HAP-1 (cell line): Measurements from ENCODE around the gene GCKR.

ENCODE experiments used
- DNase-seq, 2 experiments: peaks; one replicate each; pipeline ENCODE4 v3.0.0-alpha.2; 2016 to 2020; ENCODE audit warnings: low spot score in 2 of 2
- H3K27me3 ChIP-seq: fragments of 250-450 bp; sonication (Bioruptor Pico); 2 replicates; pipeline ENCODE4 v1.5.1; 2020; ENCODE audit warnings: low read depth, mild to moderate bottlenecking, moderate library complexity
- H3K36me3 ChIP-seq: fragments of 250-450 bp; sonication (Bioruptor Pico); replicated peaks from 2 replicates; pipeline ENCODE4 v1.5.1; 2020; ENCODE audit warnings: mild to moderate bottlenecking
- H3K4me1 ChIP-seq: fragments of 250-450 bp; sonication (Bioruptor Pico); 2 replicates; pipeline ENCODE4 v1.5.1; 2020; ENCODE audit warnings: mild to moderate bottlenecking
- H3K4me3 ChIP-seq: fragments of 250-450 bp; sonication (Bioruptor Pico); 2 replicates; pipeline ENCODE4 v1.5.1; 2020; ENCODE audit warnings: mild to moderate bottlenecking, moderate library complexity
- H3K9me3 ChIP-seq: fragments of 250-450 bp; sonication (Bioruptor Pico); 2 replicates; pipeline ENCODE4 v1.5.1; 2020; ENCODE audit warnings: mild to moderate bottlenecking, moderate library complexity
- in situ Hi-C: fragments of 300-500 bp; cut with MboI; formaldehyde crosslinking; loops from 3 replicates; pipeline ENCODE4 v1.14.3; 2020; ENCODE audit warnings: low sequenced_read_pairs, inconsistent platforms, mixed read lengths

The GCKR gene

GRCh38 chr2:27571197-27571596 lies 74.6 kb downstream of the GCKR start:
- in situ Hi-C loops = no loop called here
- H3K4me3 ChIP-seq = no peak overlapping the region
- H3K4me1 ChIP-seq = no peaks in the 10 kb centered on the region
- peaks cover 2% of the 10 kb centered on the region; the same call in 1 of the 2 replicates for H3K27me3 ChIP-seq
- DNase-seq = no peak
- H3K36me3 ChIP-seq = no peaks in the 10 kb centered on the region
- H3K9me3 ChIP-seq = no peaks in the 10 kb centered on the region

- no peaks in the 10 kb centered on the region for H3K4me1 ChIP-seq
- no peaks in the 10 kb centered on the region for H3K9me3 ChIP-seq
- in situ Hi-C loops = no loop called here
- H3K4me3 ChIP-seq = no peak overlapping the region
- H3K27me3 ChIP-seq = peaks cover 2% of the 10 kb centered on the region; the same call in 1 of the 2 replicates
- no peaks in the 10 kb centered on the region for H3K36me3 ChIP-seq
- no peak for DNase-seq
These were observed 75.0 kb downstream of the GCKR start for GRCh38 chr2:27571681-27572080.

- in situ Hi-C loops = no loop called here
- peaks cover 2% of the 10 kb centered on the region; the same call in 1 of the 2 replicates for H3K27me3 ChIP-seq
- H3K9me3 ChIP-seq = no peaks in the 10 kb centered on the region; the same call in 1 of the 2 replicates
- DNase-seq = no peak
- H3K4me1 ChIP-seq = no peaks in the 10 kb centered on the region
- H3K36me3 ChIP-seq = no peaks in the 10 kb centered on the region
- no peak overlapping the region for H3K4me3 ChIP-seq
These were observed 75.8 kb downstream of the GCKR start for GRCh38 chr2:27572439-27572838.

- no peak for DNase-seq
- Histone ChIP-seq H3K36me3 (no peaks in the 10 kb centered on the region), H3K4me3 (no peak overlapping the region), H3K9me3 (no peaks in the 10 kb centered on the region; the same call in 1 of the 2 replicates), H3K4me1 (no peaks in the 10 kb centered on the region), H3K27me3 (peaks cover 2% of the 10 kb centered on the region; the same call in 1 of the 2 replicates)
- in situ Hi-C loops = no loop called here
These were observed 76.4 kb downstream of the GCKR start for GRCh38 chr2:27572998-27573429.
